ENCODE results near the gene GPR25.

Gene GPR25

DNA sequence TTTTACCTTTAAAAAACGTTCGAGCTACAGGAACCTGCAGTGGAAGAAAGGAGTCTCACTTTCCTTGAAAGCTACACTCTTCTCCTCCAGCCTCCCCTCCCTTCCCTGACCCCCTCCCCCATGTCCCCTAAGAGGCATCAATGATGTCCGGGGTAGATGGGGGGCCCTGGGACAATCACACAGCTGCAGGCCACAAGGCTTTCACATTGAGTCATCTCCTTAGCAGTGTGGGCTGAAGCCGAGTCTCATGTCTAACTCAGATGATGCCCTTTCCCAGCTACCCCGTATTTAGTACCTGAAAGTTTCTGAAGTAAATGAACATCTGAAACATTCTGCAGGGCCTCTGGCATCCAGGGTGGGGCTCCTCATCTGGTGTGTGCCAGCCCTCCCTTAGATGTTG is 6.3 kb upstream of the GPR25 start:
- no peaks in the 10 kb centered on the region for H3K36me3 ChIP-seq (ENCODE audit: insufficient read depth, low read length)
- H3F3A ChIP-seq (ENCODE audit: insufficient read depth, low read length), result no peaks in the 10 kb centered on the region
- H3K27ac ChIP-seq (ENCODE audit: low read depth, low read length, poor library complexity, severe bottlenecking), result no peak overlapping the region
- H3K4me3 ChIP-seq (ENCODE audit: low read depth, low read length, poor library complexity, severe bottlenecking), result no peak overlapping the region
- H3K9me3 ChIP-seq (ENCODE audit: low read length), result no peaks in the 10 kb centered on the region
- H3K9ac ChIP-seq (ENCODE audit: low read length), result no peak overlapping the region
- H4K20me1 ChIP-seq (ENCODE audit: insufficient read depth, low read length), result no peaks in the 10 kb centered on the region
- no peaks in the 10 kb centered on the region for H3K9me2 ChIP-seq (ENCODE audit: low read depth, low read length)
- H2AFZ ChIP-seq (ENCODE audit: low read length), result no peak overlapping the region
- H3K79me2 ChIP-seq (ENCODE audit: insufficient read depth, low read length), result no peaks in the 10 kb centered on the region
- H3K4me2 ChIP-seq (ENCODE audit: low read length), result no peak overlapping the region
- no peak for TF ChIP-seq CTCF (IDR thresholded peaks at IDR 0.05; ENCODE audit: low read length)
- TF ChIP-seq EZH2 (IDR thresholded peaks at IDR 0.05; ENCODE audit: borderline replicate concordance, low read length), result no peak
- no peaks in the 10 kb centered on the region for H3K27me3 ChIP-seq (ENCODE audit: insufficient read depth, low read length)
- H3K4me1 ChIP-seq (ENCODE audit: insufficient read depth, low read length, severe bottlenecking), result no peaks in the 10 kb centered on the region

DNA sequence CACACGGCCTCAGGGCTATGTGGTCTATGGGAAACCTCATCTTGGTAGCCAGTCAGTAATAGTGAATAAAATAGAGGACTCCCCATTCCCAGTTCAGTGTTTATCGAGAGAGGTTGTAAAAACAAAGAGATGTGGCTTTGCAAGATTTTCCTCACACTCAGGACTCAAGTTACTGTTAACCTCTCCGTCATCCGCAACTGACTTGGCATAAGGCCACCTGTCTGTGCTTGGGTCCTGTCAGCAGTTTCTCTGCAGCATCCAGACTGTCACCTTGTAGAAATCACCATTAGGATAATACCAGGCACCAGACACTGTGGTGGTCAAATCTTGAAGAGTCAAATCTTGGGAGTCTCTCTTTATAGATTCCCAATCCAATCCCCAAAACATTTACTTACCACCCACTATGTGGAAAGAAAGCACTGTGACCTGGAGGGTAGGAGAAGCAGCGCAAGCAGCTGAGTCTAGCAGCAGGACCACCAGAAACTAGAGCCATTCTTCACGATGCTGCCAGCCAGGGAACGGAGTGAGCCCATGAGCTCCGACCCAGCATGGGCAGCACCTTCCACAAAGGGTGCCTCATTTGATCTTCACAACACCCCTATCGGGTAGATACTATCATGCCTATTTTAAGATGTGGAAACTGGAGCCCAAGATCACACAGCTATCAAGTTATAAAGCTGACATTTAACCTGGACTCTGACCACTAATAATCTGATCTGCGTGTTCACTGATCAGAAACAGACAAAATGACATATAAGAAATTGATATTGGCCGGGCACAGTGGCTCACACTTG is 5.6 kb upstream of the GPR25 start:
- TF ChIP-seq EZH2 (IDR thresholded peaks at IDR 0.05; ENCODE audit: borderline replicate concordance, low read length) (no peak), CTCF (IDR thresholded peaks at IDR 0.05; ENCODE audit: low read length) (no peak)
- Histone ChIP-seq H3K36me3 (ENCODE audit: insufficient read depth, low read length) (no peaks in the 10 kb centered on the region), H3K79me2 (ENCODE audit: insufficient read depth, low read length) (no peaks in the 10 kb centered on the region), H3K9me2 (ENCODE audit: low read depth, low read length) (no peaks in the 10 kb centered on the region), H3K9me3 (ENCODE audit: low read length) (no peaks in the 10 kb centered on the region), H2AFZ (ENCODE audit: low read length) (no peak overlapping the region), H3K4me3 (ENCODE audit: low read depth, low read length, poor library complexity, severe bottlenecking) (no peak overlapping the region), H3K27me3 (ENCODE audit: insufficient read depth, low read length) (no peaks in the 10 kb centered on the region), H3K9ac (ENCODE audit: low read length) (no peak overlapping the region), H4K20me1 (ENCODE audit: insufficient read depth, low read length) (no peaks in the 10 kb centered on the region), H3K27ac (ENCODE audit: low read depth, low read length, poor library complexity, severe bottlenecking) (no peak overlapping the region), H3F3A (ENCODE audit: insufficient read depth, low read length) (no peaks in the 10 kb centered on the region), H3K4me2 (ENCODE audit: low read length) (no peak overlapping the region), H3K4me1 (ENCODE audit: insufficient read depth, low read length, severe bottlenecking) (no peaks in the 10 kb centered on the region)

- H3K27me3 ChIP-seq (ENCODE audit: insufficient read depth, low read length), result no peaks in the 10 kb centered on the region
- no peaks in the 10 kb centered on the region for H3F3A ChIP-seq (ENCODE audit: insufficient read depth, low read length)
- H3K4me1 ChIP-seq (ENCODE audit: insufficient read depth, low read length, severe bottlenecking), result no peaks in the 10 kb centered on the region
- H2AFZ ChIP-seq (ENCODE audit: low read length), result no peak overlapping the region
- H3K79me2 ChIP-seq (ENCODE audit: insufficient read depth, low read length), result no peaks in the 10 kb centered on the region
- TF ChIP-seq EZH2 (IDR thresholded peaks at IDR 0.05; ENCODE audit: borderline replicate concordance, low read length) (no peak), CTCF (IDR thresholded peaks at IDR 0.05; ENCODE audit: low read length) (no peak)
- H3K9ac ChIP-seq (ENCODE audit: low read length), result no peak overlapping the region
- no peaks in the 10 kb centered on the region for H3K36me3 ChIP-seq (ENCODE audit: insufficient read depth, low read length)
- H3K9me2 ChIP-seq (ENCODE audit: low read depth, low read length), result no peaks in the 10 kb centered on the region
- H3K4me3 ChIP-seq (ENCODE audit: low read depth, low read length, poor library complexity, severe bottlenecking), result no peak overlapping the region
- H3K4me2 ChIP-seq (ENCODE audit: low read length), result no peak overlapping the region
- no peaks in the 10 kb centered on the region for H4K20me1 ChIP-seq (ENCODE audit: insufficient read depth, low read length)
- no peaks in the 10 kb centered on the region for H3K9me3 ChIP-seq (ENCODE audit: low read length)
- no peak overlapping the region for H3K27ac ChIP-seq (ENCODE audit: low read depth, low read length, poor library complexity, severe bottlenecking)
These were observed 3.4 kb upstream of the GPR25 start for GRCh38 chr1:200869376-200869752.

Measured in OCI-LY1 (cell line).